Retinal pigment epithelial cell (primary cell): Measurements from ENCODE around the gene PRKAA1.

ENCODE experiments used
- DNase-seq: peaks from one replicate; pipeline ENCODE4 v3.0.0-alpha.2; 2010; ENCODE audit warnings: low read depth
- H3K4me3 ChIP-seq: 2 replicates; pipeline ENCODE4 v1.5.1; 2011; ENCODE audit warnings: mild to moderate bottlenecking, low read length, control low read depth, moderate library complexity
- CTCF ChIP-seq: conservative IDR thresholded peaks from 2 replicates; pipeline ENCODE4 v1.5.1; 2011; ENCODE audit warnings: low read depth, low read length, control low read depth, inconsistent platforms

Gene PRKAA1

GRCh38 chr5:40823459-40823858 lies 25.3 kb upstream of the PRKAA1 start:
- TF ChIP-seq CTCF: no peak
- DNase-seq: no peak
- H3K4me3 ChIP-seq: no peak overlapping the region

- no peak for TF ChIP-seq CTCF
- DNase-seq: no peak
- H3K4me3 ChIP-seq: no peak overlapping the region
These were observed 15.6 kb upstream of the PRKAA1 start for GRCh38 chr5:40813698-40814281.

GRCh38 chr5:40812125-40812524 lies 14.0 kb upstream of the PRKAA1 start:
- TF ChIP-seq CTCF: no peak
- no peak overlapping the region for H3K4me3 ChIP-seq
- DNase-seq: no peak

GRCh38 chr5:40801771-40802562 lies 3.8 kb upstream of the PRKAA1 start:
- H3K4me3 ChIP-seq: no peak overlapping the region
- no peak for DNase-seq
- no peak for TF ChIP-seq CTCF

- DNase-seq: no peak
- no peak for TF ChIP-seq CTCF
- H3K4me3 ChIP-seq: peak overlapping the region; percentile 93
These were observed 1.1 kb upstream of the PRKAA1 start for GRCh38 chr5:40799258-40799657.

- peak; percentile 23 for TF ChIP-seq CTCF
- no peak for DNase-seq
- peak overlapping the region; percentile 93 for H3K4me3 ChIP-seq
These were observed 632 bp upstream of the PRKAA1 start for GRCh38 chr5:40798801-40799210.
